CD8-positive, alpha-beta memory T cell (primary cell): ENCODE results near the gene PIGN. TPM values are rescaled to one million over a fixed set of nuclear protein-coding genes. Genes with fewer than 3 reads are reported as not detected.

Source experiments
- CTCF ChIA-PET: fragments of 350-600 bp; sonication (Branson Sonifier 250); formaldehyde crosslinking; loops from one replicate; lab custom pipeline; 2021; ENCODE audit warnings: antibody characterized with exemption; lab: Charles Lee
- POLR2A ChIA-PET: fragments of 350-600 bp; sonication (Branson Sonifier 250); formaldehyde crosslinking; loops from one replicate; lab custom pipeline; 2021; ENCODE audit warnings: antibody characterized with exemption; lab: Charles Lee
- DNase-seq, 5 donors: peaks; one replicate each; pipeline versions ENCODE4 v3.0.0 to v3.0.0-alpha.2; 2020 to 2022; ENCODE audit warnings: mixed read lengths in 1 of 5
- H3K27ac ChIP-seq: one replicate; pipeline ENCODE4 v1.7.0; 2013; ENCODE audit warnings: low read depth, mild to moderate bottlenecking, low read length, moderate library complexity
- H3K27me3 ChIP-seq: 2 replicates; pipeline ENCODE4 v1.7.0; 2013; ENCODE audit warnings: low read length, mild to moderate bottlenecking; ENCODE audit not compliant: insufficient read depth, poor library complexity, severe bottlenecking
- H3K36me3 ChIP-seq: 2 replicates; pipeline ENCODE4 v1.7.0; 2013; ENCODE audit warnings: mild to moderate bottlenecking, low read length, moderate library complexity; ENCODE audit not compliant: insufficient read depth
- H3K4me1 ChIP-seq: 2 replicates; pipeline ENCODE4 v1.7.0; 2013; ENCODE audit warnings: mild to moderate bottlenecking, low read length, moderate library complexity; ENCODE audit not compliant: insufficient read depth
- H3K4me3 ChIP-seq: 2 replicates; pipeline ENCODE4 v1.7.0; 2013; ENCODE audit warnings: mild to moderate bottlenecking, low read length
- H3K9me3 ChIP-seq: 2 replicates; pipeline ENCODE4 v1.7.0; 2013; ENCODE audit warnings: mild to moderate bottlenecking, low read length
- H3K27ac Mint-ChIP-seq, 8 donors: one replicate each; pipeline ENCODE4 v1.8.0; 2020 to 2021; ENCODE audit warnings: mixed read lengths in 8 of 8, mild to moderate bottlenecking in 6 of 8, inconsistent platforms in 3 of 8, moderate library complexity in 3 of 8
- H3K27me3 Mint-ChIP-seq, 2 donors: one replicate each; pipeline ENCODE4 v1.8.0; 2020 to 2021; ENCODE audit warnings: mixed read lengths in 2 of 2, mild to moderate bottlenecking in 1 of 2, moderate library complexity in 1 of 2
- H3K36me3 Mint-ChIP-seq, 3 donors: one replicate each; pipeline ENCODE4 v1.8.0; 2020 to 2021; ENCODE audit warnings: mixed read lengths in 3 of 3, inconsistent platforms in 1 of 3, mild to moderate bottlenecking in 1 of 3
- H3K4me1 Mint-ChIP-seq, 3 donors: one replicate each; pipeline ENCODE4 v1.8.0; 2020 to 2021; ENCODE audit warnings: mixed read lengths in 3 of 3, inconsistent platforms in 1 of 3, mild to moderate bottlenecking in 1 of 3
- H3K4me3 Mint-ChIP-seq, 7 donors: one replicate each; pipeline ENCODE4 v1.8.0; 2020 to 2021; ENCODE audit warnings: mixed read lengths in 7 of 7, mild to moderate bottlenecking in 6 of 7, moderate library complexity in 4 of 7, inconsistent platforms in 2 of 7
- H3K9me3 Mint-ChIP-seq, 5 donors: one replicate each; pipeline ENCODE4 v1.8.0; 2020 to 2022; ENCODE audit warnings: mixed read lengths in 5 of 5, mild to moderate bottlenecking in 3 of 5, moderate library complexity in 2 of 5, inconsistent platforms in 1 of 5
- polyA plus RNA-seq: library from polyadenylated mRNA; unstranded; fragments of 300-500 nt; fragmentation: Illumina TruSeq; gene quantifications from one replicate; pipeline ENCODE4 v1.2.3, GENCODE V29; 2021
- total RNA-seq, 2 experiments: library from RNA; stranded (reverse); gene quantifications; one replicate each; pipeline ENCODE4 v1.2.3, GENCODE V29; 2021

The PIGN gene
- total RNA-seq (10 to 100 TPM; 23.2 to 24.2 TPM), polyA plus RNA-seq (11.4 TPM)

- POLR2A ChIA-PET = interaction anchor here (0.7 to 1.6 kb wide), 7 partner anchors 11 to 339 kb away, joined by 3 to 6 read pairs (median 5); no protein-coding TSS in a partner anchor
- Mint-ChIP-seq H3K9me3 (no peaks in the 10 kb centered on the region), H3K4me3 (peak within 1 kb of the TSS; percentile 98 to 100 (median 100)), H3K27me3 (no peaks in the 10 kb centered on the region), H3K4me1 (peaks cover 60 to 70% (median 69%) of the 10 kb centered on the region in 3 donors), H3K27ac (peak within 1 kb of the TSS; percentile 82 to 99 (median 97)), H3K36me3 (peaks cover 0 to 35% (median 10%) of the 10 kb centered on the region in 3 donors)
- peaks cover 56% of the 10 kb centered on the region for H3K4me1 ChIP-seq
- CTCF ChIA-PET = interaction anchor here (0.7 to 3.7 kb wide), 7 partner anchors 10 to 69 kb away, joined by 3 to 26 read pairs (median 4); no protein-coding TSS in a partner anchor
- H3K27me3 ChIP-seq = no peaks in the 10 kb centered on the region
- peak; percentile 92 to 98 (median 96) for DNase-seq
- H3K36me3 ChIP-seq = no peaks in the 10 kb centered on the region
- H3K27ac ChIP-seq = peak within 1 kb of the TSS; percentile 79
- no peaks in the 10 kb centered on the region for H3K9me3 ChIP-seq
- peak within 1 kb of the TSS; percentile 98 for H3K4me3 ChIP-seq
Measured at GRCh38 chr18:62186774-62187542, at the start of gene PIGN, which contains the start of gene RELCH. PIGN (minus strand) TSS chr18:62187056; CDS start chr18:62161353, 25,703 bp downstream. RELCH (plus strand) TSS chr18:62187255; CDS start chr18:62187506, 251 bp downstream.

- no peak for DNase-seq
- Histone ChIP-seq H3K4me1 (no peaks in the 10 kb centered on the region), H3K4me3 (no peak overlapping the region), H3K9me3 (no peaks in the 10 kb centered on the region), H3K27me3 (no peaks in the 10 kb centered on the region), H3K36me3 (peaks cover 6% of the 10 kb centered on the region), H3K27ac (no peak overlapping the region)
- Mint-ChIP-seq H3K36me3 (peaks cover 14 to 56% (median 29%) of the 10 kb centered on the region in 3 donors), H3K4me3 (no peak overlapping the region), H3K4me1 (peaks cover 22 to 29% (median 24%) of the 10 kb centered on the region in 3 donors), H3K27me3 (peaks cover 0 to 1% of the 10 kb centered on the region in 2 donors), H3K27ac (peak overlapping the region in 3 of 8 donors; percentile 6 to 43 (median 13)), H3K9me3 (no peaks in the 10 kb centered on the region)
- ChIA-PET CTCF (no interaction called here), POLR2A (no interaction called here)
Measured at GRCh38 chr18:62236252-62236651, 49.4 kb upstream of the PIGN start.

GRCh38 chr18:62226047-62226446, 39.2 kb upstream of the PIGN start:
- Histone ChIP-seq H3K27me3 (no peaks in the 10 kb centered on the region), H3K27ac (no peak overlapping the region), H3K9me3 (no peaks in the 10 kb centered on the region), H3K36me3 (peaks cover 28% of the 10 kb centered on the region), H3K4me1 (no peaks in the 10 kb centered on the region), H3K4me3 (no peak overlapping the region)
- CTCF ChIA-PET = interaction anchor here (1.1 kb wide), 1 partner anchor 23 kb away, joined by 3 read pairs; no protein-coding TSS in a partner anchor
- H3K27ac Mint-ChIP-seq = no peak overlapping the region
- peaks cover 0 to 6% (median 0%) of the 10 kb centered on the region in 5 donors for H3K9me3 Mint-ChIP-seq
- H3K4me3 Mint-ChIP-seq = no peak overlapping the region
- H3K27me3 Mint-ChIP-seq = no peaks in the 10 kb centered on the region
- peaks cover 26 to 73% (median 32%) of the 10 kb centered on the region in 3 donors for H3K36me3 Mint-ChIP-seq
- POLR2A ChIA-PET = no interaction called here
- no peak for DNase-seq
- peaks cover 0 to 11% (median 0%) of the 10 kb centered on the region in 3 donors for H3K4me1 Mint-ChIP-seq

GRCh38 chr18:62224229-62224628, 37.4 kb upstream of the PIGN start:
- Mint-ChIP-seq H3K36me3 (peaks cover 24 to 58% (median 26%) of the 10 kb centered on the region in 3 donors), H3K4me1 (peaks cover 6 to 21% (median 10%) of the 10 kb centered on the region in 3 donors), H3K9me3 (peaks cover 0 to 6% (median 0%) of the 10 kb centered on the region in 5 donors), H3K4me3 (no peak overlapping the region), H3K27ac (no peak overlapping the region), H3K27me3 (no peaks in the 10 kb centered on the region)
- DNase-seq = no peak
- ChIA-PET POLR2A (no interaction called here), CTCF (no interaction called here)
- no peak overlapping the region for H3K27ac ChIP-seq
- no peaks in the 10 kb centered on the region for H3K4me1 ChIP-seq
- H3K36me3 ChIP-seq = peaks cover 33% of the 10 kb centered on the region
- H3K4me3 ChIP-seq = no peak overlapping the region
- H3K27me3 ChIP-seq = no peaks in the 10 kb centered on the region
- no peaks in the 10 kb centered on the region for H3K9me3 ChIP-seq

GRCh38 chr18:62214790-62215189, 27.9 kb upstream of the PIGN start:
- no peak for DNase-seq
- peaks cover 4% of the 10 kb centered on the region for H3K4me1 ChIP-seq
- Mint-ChIP-seq H3K4me1 (peaks cover 34 to 64% (median 58%) of the 10 kb centered on the region in 3 donors), H3K27me3 (no peaks in the 10 kb centered on the region), H3K27ac (peak overlapping the region in 1 of 8 donors; percentile 57), H3K9me3 (no peaks in the 10 kb centered on the region), H3K4me3 (no peak overlapping the region), H3K36me3 (peaks cover 6 to 41% (median 15%) of the 10 kb centered on the region in 3 donors)
- H3K36me3 ChIP-seq = peaks cover 14% of the 10 kb centered on the region
- no peak overlapping the region for H3K4me3 ChIP-seq
- H3K27me3 ChIP-seq = no peaks in the 10 kb centered on the region
- no peak overlapping the region for H3K27ac ChIP-seq
- H3K9me3 ChIP-seq = no peaks in the 10 kb centered on the region
- POLR2A ChIA-PET = no interaction called here
- CTCF ChIA-PET = interaction anchor here (1.2 kb wide), 1 partner anchor 27 kb away, joined by 4 read pairs; no protein-coding TSS in a partner anchor

- H3K27ac Mint-ChIP-seq = no peak overlapping the region
- peaks cover 14% of the 10 kb centered on the region for H3K36me3 ChIP-seq
- no peaks in the 10 kb centered on the region for H3K9me3 Mint-ChIP-seq
- ChIA-PET CTCF (no interaction called here), POLR2A (interaction anchor here (0.7 kb wide), 1 partner anchor 39 kb away, joined by 3 read pairs; no protein-coding TSS in a partner anchor)
- H3K4me3 Mint-ChIP-seq = no peak overlapping the region
- DNase-seq = no peak
- H3K27ac ChIP-seq = no peak overlapping the region
- H3K9me3 ChIP-seq = no peaks in the 10 kb centered on the region
- H3K4me1 ChIP-seq = peaks cover 6% of the 10 kb centered on the region
- H3K36me3 Mint-ChIP-seq = peaks cover 6 to 39% (median 13%) of the 10 kb centered on the region in 3 donors
- peaks cover 0 to 1% of the 10 kb centered on the region in 2 donors for H3K27me3 Mint-ChIP-seq
- no peak overlapping the region for H3K4me3 ChIP-seq
- H3K27me3 ChIP-seq = no peaks in the 10 kb centered on the region
- H3K4me1 Mint-ChIP-seq = peaks cover 43 to 77% (median 68%) of the 10 kb centered on the region in 3 donors
Measured at GRCh38 chr18:62211325-62211828, 24.5 kb upstream of the PIGN start.

- POLR2A ChIA-PET = no interaction called here
Measured at GRCh38 chr18:62210138-62210537, 23.3 kb upstream of the PIGN start.

More at GRCh38 chr18:62210138-62210537, 23.3 kb upstream of the PIGN start:
- Mint-ChIP-seq H3K4me3 (peak overlapping the region in 2 of 7 donors; percentile 2 to 28), H3K27me3 (peaks cover 0 to 1% of the 10 kb centered on the region in 2 donors), H3K9me3 (no peaks in the 10 kb centered on the region), H3K27ac (peak overlapping the region in 2 of 8 donors; percentile 43 to 64), H3K36me3 (peaks cover 6 to 33% (median 13%) of the 10 kb centered on the region in 3 donors), H3K4me1 (peaks cover 44 to 84% (median 70%) of the 10 kb centered on the region in 3 donors)
- H3K36me3 ChIP-seq = peaks cover 14% of the 10 kb centered on the region
- no peak for DNase-seq
- H3K27ac ChIP-seq = no peak overlapping the region
- peaks cover 6% of the 10 kb centered on the region for H3K4me1 ChIP-seq
- H3K27me3 ChIP-seq = no peaks in the 10 kb centered on the region
- CTCF ChIA-PET = no interaction called here
- no peak overlapping the region for H3K4me3 ChIP-seq
- H3K9me3 ChIP-seq = no peaks in the 10 kb centered on the region
